Measurements from ENCODE around the gene EDIL3. TPM values are rescaled to one million over a fixed set of nuclear protein-coding genes. Genes with fewer than 3 reads are reported as not detected.
A peak's percentile ranks its signal among the peaks of the same experiment; 100 is the strongest.

EDIL3 gene
- total RNA-seq, 4 donors from 2014 or later = 5.6 to 38.9 (median 25.6) TPM

GRCh38 chr5:83927140-83927733 lies 457.4 kb downstream of the EDIL3 start:
- intact Hi-C loops (cut with DNase I; ENCODE audit: low total_unique reads) = no loop called here
- H3K9me3 ChIP-seq = no peaks in the 10 kb centered on the region
- H3K27ac ChIP-seq = no peak overlapping the region
- DNase-seq = peak; percentile 71
- TF ChIP-seq EP300 (IDR thresholded peaks at IDR 0.05; ENCODE audit: low read depth) (no peak), POLR2AphosphoS5 (IDR thresholded peaks at IDR 0.05) (no peak), CTCF (IDR thresholded peaks at IDR 0.05) (peak; percentile 63 to 80 (median 72))
- in situ Hi-C loops (cut with MboI; ENCODE audit: low pct_ligation_motif_present in 1 of 4, low pct_unique_long_range_greater_than_20kb in 1 of 4, low sequenced_read_pairs in 3 of 4) = no loop called here
- H3K4me1 ChIP-seq = peaks cover 0 to 13% (median 5%) of the 10 kb centered on the region in 4 donors
- no peaks in the 10 kb centered on the region for H3K36me3 ChIP-seq
- no peak overlapping the region for H3K4me3 ChIP-seq
- 19 to 46% methylated on average over 4 of the region's 4 CpGs for WGBS, 2 donors (ENCODE audit: low coverage in 1 of 2)
- no peaks in the 10 kb centered on the region for H3K27me3 ChIP-seq

DNA sequence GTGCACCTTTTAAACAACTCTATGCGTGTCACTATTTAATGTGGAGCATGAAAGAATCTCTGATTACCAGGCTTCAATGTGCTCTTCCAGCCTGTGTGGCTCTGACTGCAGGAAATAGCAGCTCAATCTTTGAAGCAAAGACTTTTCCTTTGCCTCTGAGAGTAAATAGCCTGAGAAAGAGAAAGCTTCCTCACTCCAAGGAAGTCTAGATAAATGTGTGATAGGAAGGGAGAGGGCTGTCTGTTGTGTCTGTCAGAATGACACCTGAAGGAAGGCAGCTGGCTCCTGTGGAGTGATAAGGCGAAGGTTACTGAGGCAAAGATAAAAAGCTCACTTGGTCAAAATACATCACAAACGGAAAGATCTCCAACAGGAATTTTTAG lies 458.7 kb downstream of the EDIL3 start:
- H3K4me1 ChIP-seq = peaks cover 0 to 13% (median 5%) of the 10 kb centered on the region in 4 donors
- H3K4me3 ChIP-seq = no peak overlapping the region
- in situ Hi-C loops (cut with MboI; ENCODE audit: low pct_ligation_motif_present in 1 of 4, low pct_unique_long_range_greater_than_20kb in 1 of 4, low sequenced_read_pairs in 3 of 4) (no loop called here), intact Hi-C loops (cut with DNase I; ENCODE audit: low total_unique reads) (no loop called here)
- H3K27me3 ChIP-seq = no peaks in the 10 kb centered on the region
- DNase-seq = no peak
- no peaks in the 10 kb centered on the region for H3K36me3 ChIP-seq
- H3K9me3 ChIP-seq = no peaks in the 10 kb centered on the region
- no peak for TF ChIP-seq POLR2A (IDR thresholded peaks at IDR 0.05)
- TF ChIP-seq EP300 (IDR thresholded peaks at IDR 0.05; ENCODE audit: low read depth) = no peak
- no peak for TF ChIP-seq CTCF (IDR thresholded peaks at IDR 0.05)
- no peak for TF ChIP-seq POLR2AphosphoS5 (IDR thresholded peaks at IDR 0.05)
- WGBS, 2 donors (ENCODE audit: low coverage in 1 of 2) = 44 to 80% methylated on average over 1 to 3 of the region's 3 CpGs
- peak overlapping the region in 2 of 4 donors; percentile 33 to 39 for H3K27ac ChIP-seq

DNA sequence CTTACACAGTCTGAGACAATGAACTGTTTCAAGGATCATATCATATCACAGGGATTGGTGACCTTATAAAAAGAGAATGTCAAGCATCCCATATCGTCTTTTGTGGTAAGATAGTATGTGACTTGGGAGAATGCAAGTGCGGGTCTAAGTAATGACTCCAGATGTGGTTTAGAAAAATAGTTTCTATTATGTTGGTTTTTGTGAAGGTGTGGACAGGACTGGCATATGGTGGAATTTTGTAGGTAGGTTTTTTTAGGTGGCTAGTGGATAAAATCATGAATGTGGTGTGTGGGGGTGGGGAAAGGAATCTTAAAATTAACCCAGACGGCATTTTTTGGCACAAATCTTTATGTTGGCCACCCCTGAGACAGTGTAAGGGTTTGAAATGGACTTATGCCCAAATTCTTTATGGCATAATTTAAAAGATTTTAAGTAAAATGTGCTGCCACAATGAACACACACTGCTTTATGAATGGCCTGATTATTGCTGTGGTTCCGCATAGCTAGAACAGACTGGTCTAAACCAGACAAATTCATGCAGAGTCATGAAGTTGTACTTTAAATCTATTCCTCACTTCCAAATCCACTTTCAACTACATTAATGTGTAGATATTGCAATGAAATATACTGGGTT lies 459.2 kb downstream of the EDIL3 start:
- intact Hi-C loops (cut with DNase I; ENCODE audit: low total_unique reads) = no loop called here
- in situ Hi-C loops (cut with MboI; ENCODE audit: low pct_ligation_motif_present in 1 of 4, low pct_unique_long_range_greater_than_20kb in 1 of 4, low sequenced_read_pairs in 3 of 4) = no loop called here
- DNase-seq = no peak

GRCh38 chr5:83924891-83925290 lies 459.8 kb downstream of the EDIL3 start:
- Histone ChIP-seq H3K36me3 (no peaks in the 10 kb centered on the region), H3K4me1 (peaks cover 0 to 13% (median 5%) of the 10 kb centered on the region in 4 donors), H3K4me3 (no peak overlapping the region), H3K27ac (no peak overlapping the region), H3K27me3 (no peaks in the 10 kb centered on the region), H3K9me3 (no peaks in the 10 kb centered on the region)
- in situ Hi-C loops (cut with MboI; ENCODE audit: low pct_ligation_motif_present in 1 of 4, low pct_unique_long_range_greater_than_20kb in 1 of 4, low sequenced_read_pairs in 3 of 4) (no loop called here), intact Hi-C loops (cut with DNase I; ENCODE audit: low total_unique reads) (no loop called here)
- TF ChIP-seq CTCF (IDR thresholded peaks at IDR 0.05) (no peak), POLR2AphosphoS5 (IDR thresholded peaks at IDR 0.05) (no peak), EP300 (IDR thresholded peaks at IDR 0.05; ENCODE audit: low read depth) (no peak), POLR2A (IDR thresholded peaks at IDR 0.05) (no peak)
- no peak for DNase-seq
- 80 to 85% methylated on average over 3 of the region's 3 CpGs for WGBS, 2 donors (ENCODE audit: low coverage in 1 of 2)

More for the DNA sequence above, 459.2 kb downstream of the EDIL3 start:
- TF ChIP-seq CTCF (IDR thresholded peaks at IDR 0.05) (no peak), POLR2A (IDR thresholded peaks at IDR 0.05) (no peak), POLR2AphosphoS5 (IDR thresholded peaks at IDR 0.05) (no peak), EP300 (IDR thresholded peaks at IDR 0.05; ENCODE audit: low read depth) (no peak)
- peak overlapping the region in 2 of 4 donors; percentile 33 to 39 for H3K27ac ChIP-seq
- H3K4me3 ChIP-seq = no peak overlapping the region
- H3K36me3 ChIP-seq = no peaks in the 10 kb centered on the region
- no peaks in the 10 kb centered on the region for H3K9me3 ChIP-seq
- H3K27me3 ChIP-seq = no peaks in the 10 kb centered on the region
- H3K4me1 ChIP-seq = peaks cover 0 to 13% (median 5%) of the 10 kb centered on the region in 4 donors
- 59 to 76% methylated on average over 4 of the region's 4 CpGs for WGBS, 2 donors (ENCODE audit: low coverage in 1 of 2)
